ENCODE data around the gene ECE1.

GRCh38 chr1:21295002-21295401, 4.7 kb upstream of the ECE1 start:
- TF ChIP-seq CTCF (IDR thresholded peaks at IDR 0.05) (no peak), REST (IDR thresholded peaks at IDR 0.05; ENCODE audit: insufficient read depth in 1 of 2, low read depth in 2 of 2, low read length in 1 of 2) (no peak), SIN3A (IDR thresholded peaks at IDR 0.05; ENCODE audit: borderline replicate concordance, insufficient read depth, low read depth, low read length) (no peak)
